Right cardiac atrium (tissue), 5 donors: ENCODE results near the gene THPO. TPM values are rescaled to one million over a fixed set of nuclear protein-coding genes. Genes with fewer than 3 reads are reported as not detected.

ENCODE experiments used
- ATAC-seq, 2 donors: fragments of 200-7000 bp; cut with Tn5 transposase; one replicate each; pipeline versions ENCODE4 v1.8.0 to v1.9.1; 2020; ENCODE audit warnings: moderate library complexity in 2 of 2, mild to moderate bottlenecking in 1 of 2
- DNase-seq, 3 donors: peaks; one replicate each; pipeline ENCODE4 v3.0.0-alpha.2; 2020
- H3K27ac ChIP-seq: one replicate; pipeline ENCODE4 v1.5.1; 2013; ENCODE audit warnings: mild to moderate bottlenecking, low read length, control low read depth, moderate library complexity
- H3K27me3 ChIP-seq: one replicate; pipeline ENCODE4 v1.6.1; 2013; ENCODE audit not compliant: control insufficient read depth, insufficient read depth
- H3K4me1 ChIP-seq: one replicate; pipeline ENCODE4 v1.6.1; 2013; ENCODE audit warnings: low read length; ENCODE audit not compliant: control insufficient read depth, insufficient read depth
- H3K4me3 ChIP-seq: one replicate; pipeline ENCODE4 v1.5.1; 2013; ENCODE audit warnings: low read length, control low read depth
- H3K9me3 ChIP-seq: one replicate; pipeline ENCODE4 v1.6.1; 2013; ENCODE audit warnings: low read length; ENCODE audit not compliant: control insufficient read depth
- WGBS: extraction: QIAGEN DNeasy Blood & Tissue Kit; methylation state at CpG from one replicate; pipeline ENCODE4 v1.1.7; 2013; 5-methylcytosine and 5-hydroxymethylcytosine counted together
- intact Hi-C, 4 donors: fragments of 100-400 bp; cut with DNase I; formaldehyde crosslinking; loops; one replicate each; pipeline versions ENCODE4 v1.11.0 to v1.14.0; 2022 to 2023
- polyA plus RNA-seq: library from polyadenylated mRNA; stranded (reverse); fragments of 200-250 nt; gene quantifications from one replicate; pipeline ENCODE4 v1.2.3, GENCODE V29; 2013
- total RNA-seq, 4 donors: library from RNA; stranded (reverse); fragmentation: NEBNext Ultra II Directional; extraction: Animal tissue kit (Norgen Biotek cat#: 25700); gene quantifications; one replicate each; pipeline ENCODE4 v1.2.1, GENCODE V29; 2021
- donor health status: healthy with polysubstance abuse.
- donor health status: DM: no; HTN: yes; CAD: no.
- donor health status: DM: no; HTN: no; CAD: no.
- donor health status: DM: no; HTN: yes; CAD: no; lungs with severe emphysema.
- donor health status: DM: yes; HTN: yes; CAD: no.

The THPO gene
- total and polyA plus RNA-seq, 5 donors: 0.23 to 0.47 (median 0.31) TPM

DNA sequence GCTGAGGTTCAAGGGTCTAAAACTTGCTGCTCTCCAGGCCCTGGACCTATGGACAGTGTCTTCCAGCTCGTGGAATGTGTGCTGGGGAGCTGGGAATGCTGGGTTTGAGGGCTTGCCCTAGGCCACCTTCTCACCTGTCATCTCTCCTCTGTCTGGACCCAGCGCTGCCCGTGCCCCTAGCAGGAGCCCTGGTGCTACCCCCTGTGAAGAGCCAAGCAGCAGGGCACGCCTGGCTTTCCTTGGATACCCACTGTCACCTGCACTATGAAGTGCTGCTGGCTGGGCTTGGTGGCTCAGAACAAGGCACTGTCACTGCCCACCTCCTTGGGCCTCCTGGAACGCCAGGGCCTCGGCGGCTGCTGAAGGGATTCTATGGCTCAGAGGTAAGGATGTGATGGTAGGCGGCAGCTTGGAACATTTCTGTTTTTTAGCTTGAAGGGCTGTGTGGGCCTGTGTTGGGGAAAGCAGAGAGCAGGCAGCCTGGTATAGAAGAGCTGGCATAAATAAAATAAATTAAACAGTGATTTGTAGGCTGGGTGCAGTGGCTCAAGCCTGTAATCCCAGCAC lies 6.9 kb upstream of the THPO start:
- no peaks in the 10 kb centered on the region for H3K27me3 ChIP-seq
- ATAC-seq: no peak

DNA sequence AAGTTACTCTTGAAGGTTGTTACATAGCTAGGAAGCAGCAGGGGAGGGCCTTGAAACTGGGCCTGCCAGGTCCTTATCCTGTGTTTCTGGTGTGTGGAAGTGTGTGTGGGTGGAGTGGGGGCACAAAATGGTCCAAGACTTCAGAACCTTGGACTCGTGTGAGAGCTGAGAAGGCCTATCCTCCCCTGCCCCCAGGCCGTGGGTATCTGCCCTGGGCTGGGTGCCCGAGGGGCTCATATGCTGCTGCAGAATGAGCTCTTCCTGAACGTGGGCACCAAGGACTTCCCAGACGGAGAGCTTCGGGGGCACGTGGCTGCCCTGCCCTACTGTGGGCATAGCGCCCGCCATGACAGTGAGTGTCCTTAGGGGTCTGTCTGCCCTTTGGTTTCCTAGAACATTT lies 6.3 kb upstream of the THPO start:
- H3K9me3 ChIP-seq: no peaks in the 10 kb centered on the region
- H3K27ac ChIP-seq: no peak overlapping the region
- ATAC-seq: no peak
- WGBS: 85% methylated on average over 9 of the region's 9 CpGs
- H3K4me1 ChIP-seq: peaks cover 2% of the 10 kb centered on the region
- intact Hi-C loops: loop anchor here in 1 of 4 donors (10.0 kb wide), 1 partner anchor 390 kb away; no protein-coding TSS in a partner anchor
- no peak overlapping the region for H3K4me3 ChIP-seq
- no peak for DNase-seq
- H3K27me3 ChIP-seq: no peaks in the 10 kb centered on the region

More for the DNA sequence above, 6.9 kb upstream of the THPO start:
- H3K4me1 ChIP-seq: peaks cover 2% of the 10 kb centered on the region
- intact Hi-C loops: loop anchor here in 1 of 4 donors (10.0 kb wide), 1 partner anchor 390 kb away; no protein-coding TSS in a partner anchor
- H3K4me3 ChIP-seq: no peak overlapping the region
- WGBS: 93% methylated on average over 8 of the region's 8 CpGs
- no peaks in the 10 kb centered on the region for H3K9me3 ChIP-seq
- DNase-seq: no peak
- H3K27ac ChIP-seq: no peak overlapping the region

DNA sequence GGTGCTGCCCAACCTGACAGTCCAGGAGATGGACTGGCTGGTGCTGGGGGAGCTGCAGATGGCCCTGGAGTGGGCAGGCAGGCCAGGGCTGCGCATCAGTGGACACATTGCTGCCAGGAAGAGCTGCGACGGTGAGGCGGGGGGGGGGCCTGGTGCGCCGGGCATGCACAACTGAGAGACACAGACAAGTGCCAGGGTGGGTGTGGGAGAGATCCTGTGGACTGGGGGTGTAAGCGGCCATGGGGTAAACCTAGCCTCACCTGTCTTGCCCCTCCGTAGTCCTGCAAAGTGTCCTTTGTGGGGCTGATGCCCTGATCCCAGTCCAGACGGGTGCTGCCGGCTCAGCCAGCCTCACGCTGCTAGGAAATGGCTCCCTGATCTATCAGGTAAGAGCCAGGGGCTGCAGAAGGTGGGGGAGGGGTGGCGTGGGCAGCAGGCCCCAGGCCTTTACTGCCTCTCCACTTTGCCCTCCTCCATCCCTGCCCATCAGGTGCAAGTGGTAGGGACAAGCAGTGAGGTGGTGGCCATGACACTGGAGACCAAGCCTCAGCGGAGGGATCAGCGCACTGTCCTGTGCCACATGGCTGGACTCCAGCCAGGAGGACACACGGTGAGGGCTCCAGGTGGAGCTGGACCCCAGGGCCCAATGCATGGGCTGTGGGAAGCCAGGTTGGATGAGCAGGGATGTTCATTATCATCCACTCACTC lies 5.2 kb upstream of the THPO start:
- Histone ChIP-seq H3K27me3 (no peaks in the 10 kb centered on the region), H3K4me1 (peaks cover 2% of the 10 kb centered on the region), H3K27ac (no peak overlapping the region), H3K4me3 (no peak overlapping the region), H3K9me3 (no peaks in the 10 kb centered on the region)
- intact Hi-C loops: loop anchor here in 1 of 4 donors (10.0 kb wide), 1 partner anchor 392 kb away; no protein-coding TSS in a partner anchor
- ATAC-seq (no peak), DNase-seq (no peak)
- WGBS: 91% methylated on average over 15 of the region's 15 CpGs

DNA sequence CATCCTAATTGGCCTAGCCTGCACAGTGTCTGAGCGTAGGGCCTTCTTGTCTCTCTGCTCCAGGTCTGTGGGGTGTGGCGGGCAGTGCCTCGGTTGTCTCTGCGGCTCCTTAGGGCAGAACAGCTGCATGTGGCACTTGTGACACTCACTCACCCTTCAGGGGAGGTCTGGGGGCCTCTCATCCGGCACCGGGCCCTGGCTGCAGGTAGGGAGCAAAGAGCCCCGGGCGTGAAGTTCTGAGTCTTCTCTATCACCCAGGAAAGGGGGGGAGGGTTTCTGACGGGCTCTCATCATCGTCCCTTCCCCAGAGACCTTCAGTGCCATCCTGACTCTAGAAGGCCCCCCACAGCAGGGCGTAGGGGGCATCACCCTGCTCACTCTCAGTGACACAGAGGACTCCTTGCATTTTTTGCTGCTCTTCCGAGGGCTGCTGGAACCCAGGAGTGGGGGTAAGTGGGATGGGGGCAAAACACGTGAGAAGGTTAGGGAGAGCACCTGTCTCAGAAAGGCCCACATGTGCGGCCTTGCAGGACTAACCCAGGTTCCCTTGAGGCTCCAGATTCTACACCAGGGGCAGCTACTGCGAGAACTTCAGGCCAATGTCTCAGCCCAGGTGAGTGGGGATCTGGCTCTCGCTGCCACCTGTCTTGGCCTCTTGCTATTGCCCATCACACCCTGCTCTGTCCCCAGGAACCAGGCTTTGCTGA lies 4.5 kb upstream of the THPO start:
- Histone ChIP-seq H3K27ac (no peak overlapping the region), H3K4me3 (no peak overlapping the region), H3K27me3 (no peaks in the 10 kb centered on the region), H3K9me3 (no peaks in the 10 kb centered on the region), H3K4me1 (peaks cover 2% of the 10 kb centered on the region)
- DNase-seq: no peak
- ATAC-seq: no peak
- intact Hi-C loops: loop anchor here in 1 of 4 donors (10.0 kb wide), 1 partner anchor 392 kb away; no protein-coding TSS in a partner anchor
- 92% methylated on average over 16 of the region's 16 CpGs for WGBS

DNA sequence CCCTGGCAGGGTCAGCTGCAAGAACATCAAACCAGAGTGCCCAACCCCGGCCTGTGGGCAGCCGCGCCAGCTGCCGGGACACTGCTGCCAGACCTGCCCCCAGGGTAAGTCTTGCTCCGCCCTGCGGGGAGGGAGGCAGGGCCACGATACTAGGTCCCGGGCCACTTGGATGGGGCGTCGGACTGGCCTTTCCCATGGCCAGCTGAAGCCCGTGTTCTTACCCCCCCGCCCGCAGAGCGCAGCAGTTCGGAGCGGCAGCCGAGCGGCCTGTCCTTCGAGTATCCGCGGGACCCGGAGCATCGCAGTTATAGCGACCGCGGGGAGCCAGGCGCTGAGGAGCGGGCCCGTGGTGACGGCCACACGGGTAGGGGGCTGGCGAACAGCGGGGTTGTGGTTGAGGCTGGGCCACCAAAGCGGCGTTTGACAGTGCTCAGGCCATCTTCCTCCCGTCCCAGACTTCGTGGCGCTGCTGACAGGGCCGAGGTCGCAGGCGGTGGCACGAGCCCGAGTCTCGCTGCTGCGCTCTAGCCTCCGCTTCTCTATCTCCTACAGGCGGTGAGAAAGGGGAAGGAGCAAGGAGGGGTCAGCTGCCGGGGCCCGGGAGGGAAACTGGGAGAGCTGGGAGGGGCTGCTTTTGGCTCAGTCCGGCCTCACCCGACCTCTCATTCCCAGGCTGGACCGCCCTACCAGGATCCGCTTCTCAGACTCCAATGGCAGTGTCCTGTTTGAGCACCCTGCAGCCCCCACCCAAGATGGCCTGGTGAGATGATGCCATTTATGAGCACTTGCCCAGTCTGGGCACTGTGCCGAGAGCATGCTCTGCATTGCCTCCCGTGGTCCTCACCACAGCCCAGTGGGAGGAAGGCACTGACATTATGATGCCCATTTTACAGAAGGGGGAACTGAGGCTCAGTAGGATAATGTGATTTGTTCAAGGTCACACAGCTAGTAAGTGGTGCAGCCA lies 3.5 kb upstream of the THPO start:
- intact Hi-C loops: loop anchor here in 1 of 4 donors (10.0 kb wide), 1 partner anchor 393 kb away; no protein-coding TSS in a partner anchor
- 5% methylated on average over 55 of the region's 55 CpGs for WGBS

DNA sequence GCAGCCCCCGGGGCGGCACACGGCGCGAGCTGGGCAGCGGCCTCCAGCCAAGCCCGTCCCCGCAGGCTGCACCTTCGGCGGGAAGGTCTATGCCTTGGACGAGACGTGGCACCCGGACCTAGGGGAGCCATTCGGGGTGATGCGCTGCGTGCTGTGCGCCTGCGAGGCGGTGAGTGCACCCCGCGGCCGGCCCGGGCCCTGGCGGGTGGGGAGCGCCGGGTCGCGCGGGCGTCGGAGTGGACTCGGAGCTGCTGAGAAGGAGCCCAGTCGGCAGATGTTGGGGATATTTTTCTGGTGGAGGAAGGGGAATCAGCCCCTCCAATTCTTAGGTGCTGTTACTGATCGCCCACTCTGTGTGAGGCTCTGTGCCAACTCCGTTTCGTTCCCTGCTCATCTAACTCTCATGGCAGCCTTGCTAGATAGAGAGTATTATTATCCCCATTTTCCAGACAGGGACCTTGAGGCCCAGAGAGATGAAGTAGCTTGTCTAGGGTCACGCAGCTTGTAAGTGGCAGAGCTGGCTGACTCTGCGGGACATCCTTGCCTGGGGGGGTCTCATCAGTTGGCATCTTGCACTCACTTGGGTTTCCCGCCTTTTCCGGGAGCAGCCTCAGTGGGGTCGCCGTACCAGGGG lies 2.7 kb upstream of the THPO start:
- Histone ChIP-seq H3K4me1 (peaks cover 2% of the 10 kb centered on the region), H3K27me3 (no peaks in the 10 kb centered on the region), H3K4me3 (peak overlapping the region; percentile 91), H3K9me3 (no peaks in the 10 kb centered on the region), H3K27ac (peak overlapping the region; percentile 3)
- intact Hi-C loops: loop anchor here in 1 of 4 donors (10.0 kb wide), 1 partner anchor 394 kb away; no protein-coding TSS in a partner anchor
- no peak for DNase-seq
- 3% methylated on average over 42 of the region's 42 CpGs for WGBS
- ATAC-seq: no peak

More for the DNA sequence above, 3.5 kb upstream of the THPO start:
- H3K4me1 ChIP-seq: peaks cover 2% of the 10 kb centered on the region
- H3K4me3 ChIP-seq: peak overlapping the region; percentile 91
- H3K27ac ChIP-seq: peak overlapping the region; percentile 7
- ATAC-seq: peak; percentile 56 to 63
- DNase-seq: peak; percentile 67 to 87 (median 84)
- no peaks in the 10 kb centered on the region for H3K9me3 ChIP-seq
- H3K27me3 ChIP-seq: no peaks in the 10 kb centered on the region

DNA sequence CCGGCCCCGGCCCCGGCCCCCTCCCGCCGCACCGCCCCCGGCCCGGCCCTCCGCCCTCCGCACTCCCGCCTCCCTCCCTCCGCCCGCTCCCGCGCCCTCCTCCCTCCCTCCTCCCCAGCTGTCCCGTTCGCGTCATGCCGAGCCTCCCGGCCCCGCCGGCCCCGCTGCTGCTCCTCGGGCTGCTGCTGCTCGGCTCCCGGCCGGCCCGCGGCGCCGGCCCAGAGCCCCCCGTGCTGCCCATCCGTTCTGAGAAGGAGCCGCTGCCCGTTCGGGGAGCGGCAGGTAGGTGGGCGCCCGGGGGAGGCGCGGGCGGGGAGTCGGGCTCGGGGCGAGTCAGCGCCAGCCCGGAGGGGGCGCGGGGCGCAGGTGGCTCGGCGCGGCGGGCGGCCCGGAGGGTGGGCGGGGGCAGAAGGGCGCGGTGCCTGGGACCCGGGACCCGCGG lies 2.2 kb upstream of the THPO start:
- Histone ChIP-seq H3K27ac (peak overlapping the region; percentile 3), H3K9me3 (no peaks in the 10 kb centered on the region), H3K4me1 (peaks cover 2% of the 10 kb centered on the region), H3K27me3 (no peaks in the 10 kb centered on the region), H3K4me3 (peak overlapping the region; percentile 91)
- intact Hi-C loops: loop anchor here in 1 of 4 donors (10.0 kb wide), 1 partner anchor 395 kb away; no protein-coding TSS in a partner anchor
- WGBS: 1% methylated on average over 61 of the region's 62 CpGs
- peak; percentile 77 to 91 (median 89) for DNase-seq
- peak; percentile 41 to 53 for ATAC-seq

DNA sequence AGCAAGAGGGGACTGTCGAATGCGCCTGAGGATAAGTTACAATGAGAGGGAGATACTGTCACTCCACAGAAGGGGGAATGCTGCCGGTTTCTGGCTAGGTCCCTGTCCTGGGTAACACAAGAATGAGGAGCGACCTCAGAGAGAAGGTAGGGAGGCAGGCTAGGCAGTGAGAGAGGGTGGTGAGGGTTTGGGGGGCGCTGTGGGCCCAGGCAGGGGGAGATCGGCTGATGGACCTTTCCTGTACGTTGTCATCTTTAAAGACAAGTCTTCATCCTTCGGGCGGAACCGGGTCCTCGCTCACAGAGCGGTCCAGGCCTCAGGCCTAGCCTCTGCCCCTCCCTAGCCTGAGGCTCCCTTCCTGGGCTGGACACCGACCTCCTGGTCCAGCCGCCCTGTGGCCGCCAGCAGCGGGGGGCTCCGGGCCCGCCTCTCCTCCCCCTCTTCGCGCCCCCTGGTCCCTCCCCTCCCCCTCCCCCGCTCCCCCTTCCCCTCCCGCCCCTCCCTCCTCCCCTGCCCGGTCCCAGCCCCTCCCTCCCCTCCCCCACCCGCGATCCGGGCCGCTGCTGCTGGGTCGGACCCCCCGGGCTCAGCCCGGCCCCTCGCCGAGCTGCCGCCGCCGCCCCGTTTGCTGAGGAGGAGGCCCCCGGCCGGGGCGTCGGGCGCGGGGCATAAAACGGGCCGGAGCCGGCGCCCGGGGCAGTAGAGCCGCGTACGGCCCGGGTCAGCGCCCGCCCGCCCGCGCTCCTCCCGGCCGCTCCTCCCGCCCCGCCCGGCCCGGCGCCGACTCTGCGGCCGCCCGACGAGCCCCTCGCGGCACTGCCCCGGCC lies 1.6 kb upstream of the THPO start, which contains the start of gene CHRD:
Gene CHRD, plus strand, starts transcription at position 697 of the 827 bp plus-strand sequence. CDS start 265 bp downstream, outside the sequence.
- 11% methylated on average over 67 of the region's 71 CpGs for whole genome bisulfite sequencing
- peak; percentile 56 to 67 for ATAC-seq
- Histone ChIP-seq H3K4me3 (peak within 1 kb of the TSS; percentile 91), H3K27me3 (no peaks in the 10 kb centered on the region), H3K4me1 (peaks cover 2% of the 10 kb centered on the region), H3K27ac (peak within 1 kb of the TSS; percentile 14), H3K9me3 (no peaks in the 10 kb centered on the region)
- peak; percentile 59 to 86 (median 85) for DNase-seq
- intact Hi-C loops: loop anchor here in 3 of 4 donors (10.0 kb wide), 3 partner anchors 135 to 395 kb away; no protein-coding TSS in a partner anchor
